ENCODE data around the gene RAPGEF2.
"Not testable (repeated sequence)": the region's sequence is repeated elsewhere in the genome, so short reads cannot be mapped to it uniquely, and the experiment has no call there.

The RAPGEF2 gene

DNA sequence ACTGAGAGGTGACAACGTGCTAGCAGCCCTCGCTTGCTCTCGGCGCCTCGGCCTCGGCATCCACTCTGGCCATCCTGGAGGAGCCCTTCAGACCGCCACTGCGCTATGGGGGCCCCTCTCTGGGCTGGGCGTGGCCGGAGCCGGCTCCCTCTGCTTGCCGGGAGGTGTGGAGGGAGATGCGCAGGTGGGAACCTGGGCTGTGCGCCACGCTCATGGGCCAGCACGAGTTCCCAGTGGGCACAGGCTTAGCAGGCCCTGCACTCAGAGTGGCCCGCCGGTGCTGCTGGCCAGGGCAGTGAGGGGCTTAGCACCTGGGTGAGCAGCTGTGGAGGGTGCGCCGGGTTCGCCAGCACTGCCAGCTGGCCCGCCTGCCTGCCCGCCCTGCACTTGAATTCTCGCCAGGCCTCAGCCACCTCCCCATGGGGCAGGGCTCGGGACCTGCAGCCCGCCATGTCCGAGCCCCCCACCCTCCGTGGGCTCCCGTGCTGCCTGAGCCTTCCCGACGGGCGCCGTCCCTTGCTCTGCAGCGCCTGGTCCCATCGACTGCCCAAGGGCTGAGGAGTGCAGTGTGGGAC is 148.0 kb downstream of the RAPGEF2 start:
- no peak for FAIRE-seq

DNA sequence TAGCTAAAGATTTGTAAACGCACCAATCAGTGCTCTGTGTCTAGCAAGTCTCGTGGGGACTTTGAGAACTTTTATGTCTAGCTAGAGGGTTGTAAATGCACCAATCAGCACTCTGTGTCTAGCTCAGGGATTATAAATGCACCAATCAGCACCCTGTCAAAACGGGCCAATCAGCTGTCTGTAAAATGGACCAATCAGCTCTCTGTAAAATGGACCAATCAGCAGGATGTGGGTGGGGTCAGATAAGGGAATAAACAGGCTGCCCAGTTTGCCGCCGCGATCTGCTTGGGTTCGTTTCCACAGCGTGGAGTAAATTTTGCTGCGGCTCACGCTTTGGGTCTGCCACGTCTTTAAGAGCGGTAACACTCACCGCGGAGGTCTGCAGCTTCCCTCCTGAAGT is 148.7 kb downstream of the RAPGEF2 start:
- FAIRE-seq: not testable (repeated sequence)

DNA sequence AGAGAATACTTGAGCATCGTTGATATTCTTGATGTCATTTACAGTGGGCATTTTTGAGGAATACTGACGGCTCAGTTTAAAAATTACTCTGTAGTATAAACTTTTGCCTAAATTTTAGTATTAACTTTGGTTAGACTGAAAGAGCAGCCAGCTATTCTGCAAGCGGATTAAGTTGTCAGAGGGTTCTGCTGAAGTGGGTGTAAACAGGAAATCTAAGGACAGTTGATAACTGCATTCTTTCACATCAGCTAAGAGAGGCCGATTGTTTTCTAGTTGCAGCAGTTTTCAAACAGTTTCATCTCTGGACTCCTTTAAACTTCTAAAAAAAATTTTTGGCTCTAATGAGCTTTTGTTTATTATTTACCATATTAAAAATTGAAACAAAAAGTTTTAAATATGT is 149.6 kb downstream of the RAPGEF2 start:
- FAIRE-seq: no peak

DNA sequence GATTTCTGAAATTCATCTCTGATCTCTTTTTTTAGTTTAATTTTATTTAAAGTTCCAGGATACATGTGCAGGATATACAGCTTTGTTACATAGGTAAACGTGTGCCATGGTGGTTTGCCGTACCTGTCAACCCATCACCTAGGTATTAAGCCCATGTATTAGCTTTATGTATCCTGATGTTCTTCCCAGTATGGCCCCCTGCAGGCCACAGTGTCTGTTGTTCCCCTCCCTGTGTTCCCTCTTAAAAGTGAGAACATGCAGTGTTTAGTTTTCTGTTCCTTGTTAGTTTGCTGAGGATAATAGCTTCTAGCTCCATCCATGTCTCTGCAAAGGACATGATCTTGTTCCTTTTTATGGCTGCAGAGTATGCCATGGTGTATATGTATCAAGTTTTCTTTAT is 153.2 kb downstream of the RAPGEF2 start:
- no peak for FAIRE-seq

DNA sequence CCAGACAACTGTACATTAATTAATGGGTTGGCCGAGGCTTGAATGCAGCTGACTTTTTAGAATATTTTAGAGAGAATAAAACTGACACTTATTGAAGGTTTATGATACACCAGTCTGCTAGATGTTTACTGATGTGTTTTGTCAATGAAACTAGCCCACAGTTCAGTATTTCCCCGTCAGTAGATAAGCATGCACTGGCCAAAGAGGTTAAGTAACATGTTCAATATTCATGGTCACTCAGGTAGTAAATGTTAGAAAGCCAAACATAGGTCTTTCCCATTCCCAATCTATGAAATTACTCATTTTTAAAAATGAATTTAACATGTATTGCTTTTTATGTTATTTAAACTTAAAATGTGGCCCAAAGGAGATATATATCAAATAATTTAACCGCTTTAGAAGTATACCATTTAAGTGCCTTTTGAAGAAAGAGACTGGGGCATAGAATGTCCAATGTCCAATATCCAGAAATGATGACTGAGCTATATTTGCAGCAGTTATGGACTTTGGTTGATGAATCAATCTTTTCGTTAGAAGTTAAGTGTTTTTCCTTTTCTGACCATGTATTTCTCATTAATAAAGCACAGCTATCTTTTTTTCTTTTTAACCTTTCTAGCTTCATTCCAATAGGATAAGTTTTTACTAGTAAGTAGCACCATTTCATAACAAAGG is 156.1 kb downstream of the RAPGEF2 start:
- FAIRE-seq: no peak

DNA sequence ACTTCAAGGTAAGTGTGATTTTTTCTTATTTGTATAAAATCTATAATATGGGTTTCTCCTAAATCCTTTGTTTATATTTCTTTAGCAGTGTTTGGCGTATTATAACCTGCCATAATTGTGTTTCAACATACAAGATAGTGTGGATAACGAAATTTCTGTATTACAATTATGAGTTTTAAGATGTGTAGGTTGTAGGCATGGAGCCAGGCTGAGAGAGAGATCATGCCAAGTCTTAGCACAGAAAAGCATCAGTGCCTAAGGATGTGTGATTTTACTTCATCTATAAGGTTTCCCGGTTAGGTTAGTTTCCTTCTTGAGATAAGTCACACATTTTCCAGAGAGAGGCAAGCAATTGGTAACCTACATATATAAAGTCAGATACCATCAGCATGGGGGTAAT is 161.2 kb downstream of the RAPGEF2 start:
- FAIRE-seq: no peak

DNA sequence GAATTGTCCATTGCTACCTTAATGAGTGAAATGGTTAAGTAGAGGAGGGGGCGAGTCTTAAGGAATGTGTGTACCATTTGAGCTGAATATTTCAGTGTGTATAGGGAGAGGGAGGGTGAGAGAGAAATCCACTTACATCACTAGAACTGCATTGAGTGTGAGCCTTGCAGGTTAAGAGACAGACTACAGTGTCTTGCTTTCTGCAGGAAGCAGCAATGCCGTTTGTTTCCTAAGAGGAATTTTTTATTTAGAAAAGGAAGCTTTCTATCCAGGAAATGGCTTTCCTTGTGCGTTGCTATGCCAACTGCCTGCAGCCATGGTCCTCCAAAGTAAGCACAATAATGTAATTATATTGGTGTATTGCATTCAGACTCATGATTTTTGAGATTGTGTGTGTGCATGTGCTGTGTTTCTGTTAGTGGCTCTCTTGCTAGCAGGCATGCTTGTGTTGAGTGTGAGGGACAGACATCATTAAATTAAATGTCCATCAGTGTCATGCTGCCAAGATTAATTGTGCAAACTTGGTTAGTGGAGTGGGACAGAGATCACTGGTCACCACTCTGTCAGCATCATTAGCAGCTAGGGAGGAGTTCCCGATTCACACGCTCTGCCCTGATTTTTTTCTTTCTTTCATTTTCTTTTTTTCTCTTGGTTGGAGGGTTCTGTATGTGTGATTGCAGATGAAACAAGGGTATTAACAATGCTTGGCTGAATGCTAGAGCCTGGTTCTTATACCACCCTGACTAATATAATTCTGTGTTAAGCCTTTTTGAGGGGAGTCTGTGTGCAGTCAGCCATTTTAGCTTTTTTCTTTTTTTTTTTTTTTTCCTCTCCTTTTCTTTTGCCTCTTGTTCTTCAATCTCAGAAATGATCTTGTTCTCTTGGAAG is 164.3 kb downstream of the RAPGEF2 start:
- no peak for FAIRE-seq

DNA sequence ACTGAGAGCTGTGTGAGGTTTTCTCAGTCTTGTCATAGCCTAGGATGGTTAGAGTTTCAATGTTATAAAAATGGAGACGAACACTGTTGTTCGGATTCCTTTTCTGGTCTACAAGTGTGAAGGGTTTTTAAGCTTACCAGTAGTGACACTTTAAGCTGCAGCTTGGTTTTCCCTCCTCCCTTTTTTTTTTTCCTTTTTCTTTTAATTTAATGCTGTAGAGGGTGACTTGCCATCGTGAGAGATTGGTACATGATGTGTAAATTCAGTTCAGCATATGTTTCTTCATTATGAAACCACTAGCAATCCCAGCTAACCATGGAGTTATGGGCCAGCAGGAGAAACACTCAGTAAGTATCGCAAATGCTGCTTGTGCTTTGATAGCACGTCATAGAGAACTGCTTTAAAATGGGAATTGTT is 165.0 kb downstream of the RAPGEF2 start:
- no peak for FAIRE-seq

DNA sequence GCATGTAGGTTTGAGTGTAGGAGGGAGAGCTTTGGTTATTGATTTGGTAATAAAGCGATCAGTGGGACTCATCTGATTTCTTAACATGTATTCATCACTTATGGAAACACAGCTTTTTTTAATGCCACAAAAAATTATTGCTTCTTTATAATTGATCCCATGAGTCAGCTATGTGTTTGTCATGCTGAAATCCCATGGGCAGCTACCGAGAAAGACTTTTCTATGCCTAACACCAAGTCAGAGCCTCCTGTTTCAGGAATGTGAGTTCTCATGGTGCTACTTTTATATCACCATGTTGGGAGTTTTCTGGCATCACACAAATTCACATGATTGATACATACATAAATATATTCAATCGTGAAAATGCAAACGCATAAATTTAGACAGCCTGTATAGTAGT is 165.7 kb downstream of the RAPGEF2 start:
- no peak for FAIRE-seq

DNA sequence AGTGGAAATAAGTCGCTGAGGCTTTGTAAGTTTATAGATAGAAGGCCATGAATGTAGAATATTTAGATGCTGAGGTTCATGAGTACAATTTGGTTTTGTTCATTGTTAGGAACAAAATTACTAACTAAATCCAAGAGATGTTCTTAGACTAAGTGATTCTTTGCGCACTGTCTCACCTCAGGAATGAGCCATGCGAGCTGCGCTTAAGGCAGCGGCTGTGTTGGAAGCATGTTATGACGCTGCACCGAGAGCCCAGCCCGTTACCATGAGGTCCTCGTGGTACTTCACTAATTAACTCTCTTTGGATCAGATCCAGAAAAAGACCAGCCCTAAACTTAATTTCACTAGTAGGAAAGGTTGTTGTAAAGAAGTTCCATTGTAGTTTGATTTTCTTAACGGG is 166.2 kb downstream of the RAPGEF2 start:
- no peak for FAIRE-seq

DNA sequence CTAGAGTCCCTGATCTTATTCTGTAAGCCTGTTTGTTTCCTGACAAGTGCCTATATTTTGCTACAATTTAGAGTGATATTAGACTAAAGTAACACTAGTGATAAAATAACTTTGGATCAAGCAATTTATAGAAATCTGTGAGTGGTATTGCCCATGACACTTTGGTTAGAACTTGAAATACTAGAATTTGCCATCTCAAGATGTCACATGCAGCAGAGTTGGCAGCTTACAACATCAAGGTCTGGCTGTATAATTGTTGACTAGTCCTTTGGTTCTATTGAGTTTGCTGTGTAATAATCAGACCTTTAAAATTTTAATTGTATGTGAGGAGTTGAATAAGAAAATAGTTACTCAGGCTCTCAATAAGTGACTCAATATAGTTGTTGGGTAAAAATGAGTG is 167.1 kb downstream of the RAPGEF2 start:
- FAIRE-seq: no peak

DNA sequence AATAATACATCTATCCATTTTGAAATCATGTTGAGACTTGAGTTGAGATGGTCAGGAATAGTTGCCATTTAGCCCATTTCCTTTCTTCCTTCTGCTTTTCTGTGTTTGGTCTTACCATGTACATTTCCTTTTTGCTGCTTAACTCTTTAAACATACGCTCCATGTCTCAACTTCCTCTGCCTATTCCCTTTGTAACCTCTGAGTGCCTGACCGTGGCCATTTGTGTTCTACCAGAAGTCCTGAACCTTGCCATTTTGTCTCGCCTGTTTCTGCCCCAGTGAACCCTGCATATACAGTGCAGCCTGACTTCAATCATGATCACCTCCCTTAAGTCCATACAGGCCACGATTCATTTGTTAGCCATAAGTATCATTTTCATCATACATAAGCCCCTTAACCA is 169.0 kb downstream of the RAPGEF2 start:
- no peak for FAIRE-seq

DNA sequence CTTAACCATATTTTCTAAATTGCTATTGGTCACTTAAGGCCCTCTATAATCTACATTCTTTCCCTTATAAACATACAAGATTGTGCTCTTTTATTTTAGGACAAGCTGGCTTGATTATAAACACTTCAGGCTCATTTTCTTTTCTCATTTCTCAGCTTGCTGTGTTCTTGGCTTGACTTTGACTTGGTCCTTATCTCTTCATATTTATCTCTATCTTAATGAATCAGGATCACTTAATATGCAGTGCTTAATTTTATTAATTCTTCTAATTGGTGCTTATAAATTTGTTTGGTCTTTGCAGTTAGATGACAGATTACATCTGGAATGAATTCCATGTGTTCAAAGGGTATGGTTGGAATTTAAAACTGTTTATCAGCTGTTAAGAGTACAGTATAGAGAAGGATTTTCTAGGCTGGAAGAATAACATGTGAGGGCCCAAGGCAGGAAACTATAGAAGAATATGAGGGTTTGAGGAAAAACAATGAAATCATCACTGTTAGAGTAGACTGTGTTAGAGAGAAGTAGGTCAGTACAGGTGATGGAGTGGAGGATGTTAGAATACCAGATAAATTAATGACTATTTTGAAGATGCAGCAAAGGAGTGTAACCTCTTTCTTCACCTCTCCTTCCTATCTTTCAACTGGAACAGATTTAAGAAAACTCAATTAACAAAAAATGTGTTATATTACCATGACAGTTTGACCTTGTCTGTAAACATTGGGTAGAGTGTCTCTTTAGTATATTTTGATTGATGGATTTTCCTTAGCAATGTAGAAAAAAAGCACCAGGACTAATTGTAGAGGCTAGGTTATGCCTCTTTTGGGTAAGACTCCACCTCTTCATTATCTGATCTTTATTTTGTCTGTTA is 169.6 kb downstream of the RAPGEF2 start:
- no peak for FAIRE-seq

DNA sequence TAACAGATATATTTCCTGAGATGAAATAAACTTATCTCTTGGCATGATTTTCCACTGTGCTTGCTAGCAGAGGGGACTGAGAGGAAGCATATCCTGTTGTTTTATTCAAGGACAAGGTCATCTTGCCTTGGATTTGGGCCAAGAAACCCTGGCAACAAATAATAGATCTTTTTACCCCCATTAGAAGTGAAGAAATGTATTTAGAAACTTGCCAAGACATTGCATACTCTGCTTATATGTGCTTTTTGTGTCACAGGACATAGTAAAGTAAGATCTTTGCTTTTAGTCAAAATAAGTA is 170.2 kb downstream of the RAPGEF2 start:
- FAIRE-seq: no peak

DNA sequence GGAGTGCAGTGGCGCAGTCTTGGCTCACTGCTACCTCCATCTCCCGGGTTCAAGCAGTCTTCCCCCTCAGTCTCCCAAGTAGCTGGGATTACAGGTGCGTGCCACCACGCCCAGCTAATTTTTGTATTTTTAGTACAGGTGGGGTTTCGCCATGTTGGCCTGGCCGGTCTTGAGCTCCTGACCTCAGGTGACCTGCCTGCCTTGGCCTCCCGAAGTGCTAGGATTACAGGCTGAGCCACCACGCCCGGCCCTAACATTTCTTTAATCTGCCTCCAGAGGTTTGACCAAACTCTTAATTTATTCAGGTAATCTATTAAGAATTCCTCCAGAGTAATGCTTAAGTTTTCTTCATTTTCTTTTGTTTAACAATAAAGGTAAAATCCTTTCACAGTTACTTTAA is 171.0 kb downstream of the RAPGEF2 start:
- FAIRE-seq: no peak

DNA sequence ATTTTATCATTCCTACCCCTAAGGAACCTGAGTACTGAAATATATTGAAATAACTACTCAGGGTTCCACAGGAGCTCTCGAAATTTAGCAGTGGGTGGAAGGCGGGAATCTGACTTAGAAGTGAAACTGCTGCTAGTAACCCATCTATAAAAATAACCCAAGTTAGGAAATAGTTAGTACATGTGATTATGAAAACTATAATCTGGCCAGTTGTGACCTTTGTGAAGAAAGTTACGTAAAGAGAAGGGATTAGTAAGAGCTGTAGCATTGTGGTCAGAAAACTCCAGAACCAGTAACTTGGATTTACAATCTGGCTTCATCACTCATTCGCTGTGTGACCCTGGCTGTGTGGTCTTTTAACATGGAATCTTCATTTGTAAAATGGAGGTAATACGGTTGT is 175.5 kb downstream of the RAPGEF2 start:
- no peak for FAIRE-seq

DNA sequence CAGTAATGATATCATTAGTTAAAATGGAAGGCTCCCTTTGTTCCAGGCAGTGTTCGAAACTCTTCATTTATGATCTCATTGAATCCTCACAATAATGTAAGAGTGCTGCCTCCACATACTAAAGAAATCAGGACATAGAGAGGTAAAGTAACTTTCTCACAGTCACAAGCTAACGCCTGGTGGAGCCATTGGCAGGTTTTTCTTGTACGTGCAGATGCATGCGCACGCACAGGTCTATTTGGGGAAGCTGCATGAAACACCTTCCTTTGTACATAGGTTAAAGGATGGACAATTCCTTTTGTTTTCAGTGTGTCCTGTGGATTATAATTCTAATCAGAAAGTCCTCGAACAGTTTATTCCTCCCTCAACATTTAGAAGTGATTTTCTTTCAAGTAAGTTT is 176.2 kb downstream of the RAPGEF2 start:
- no peak for FAIRE-seq

DNA sequence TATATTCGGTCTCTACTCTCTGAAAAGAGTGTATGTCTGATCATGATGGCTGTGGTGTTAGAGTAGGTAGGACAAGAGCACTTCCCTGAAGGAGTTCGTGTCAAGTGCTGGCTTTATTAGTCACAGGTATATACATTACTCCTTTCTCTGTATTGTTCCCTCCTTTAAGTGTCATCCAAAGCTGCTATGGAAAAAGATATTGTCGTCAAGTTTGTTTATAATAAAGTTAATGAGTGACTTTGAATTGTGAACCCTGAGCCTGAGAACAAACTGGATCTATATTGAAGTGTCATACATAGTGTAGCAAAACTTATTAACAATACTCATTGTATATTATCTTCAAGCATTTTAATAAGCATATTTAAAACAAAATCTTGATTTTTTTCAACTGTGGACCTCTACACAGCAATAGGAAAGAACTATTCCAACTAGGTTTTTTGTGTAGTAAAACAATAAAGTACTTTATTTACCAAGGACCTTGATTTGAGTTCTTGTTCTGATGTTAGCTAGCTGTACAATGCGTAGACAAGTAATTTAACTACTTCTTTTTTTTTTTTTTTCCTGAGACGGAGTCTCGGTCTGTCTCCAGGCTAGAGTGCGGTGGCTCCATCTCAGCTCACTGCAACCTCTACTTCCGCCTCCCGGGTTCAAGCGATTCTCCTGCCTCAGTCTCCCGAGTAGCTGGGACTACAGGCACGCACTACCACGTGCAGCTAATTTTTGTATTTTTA is 177.7 kb downstream of the RAPGEF2 start:
- FAIRE-seq: peak; percentile 73

DNA sequence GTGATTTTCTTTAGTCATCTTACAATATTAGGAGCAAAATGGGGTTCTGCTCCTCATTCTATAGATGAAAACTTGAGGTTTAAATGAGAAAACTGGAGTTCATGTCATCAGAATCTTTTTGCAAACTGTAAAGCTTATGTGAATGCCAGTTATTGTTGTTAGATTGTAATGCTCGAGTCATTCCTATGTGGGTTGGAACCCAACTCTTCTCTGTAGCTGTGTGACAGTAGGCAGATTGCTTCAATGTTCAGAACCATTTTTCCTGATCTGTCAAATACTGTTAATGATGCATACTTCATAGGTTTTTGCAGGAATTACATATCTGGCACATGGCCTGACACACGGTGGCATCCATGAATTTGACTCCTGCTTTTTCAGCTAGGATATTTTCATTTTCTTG is 178.9 kb downstream of the RAPGEF2 start:
- no peak for FAIRE-seq

DNA sequence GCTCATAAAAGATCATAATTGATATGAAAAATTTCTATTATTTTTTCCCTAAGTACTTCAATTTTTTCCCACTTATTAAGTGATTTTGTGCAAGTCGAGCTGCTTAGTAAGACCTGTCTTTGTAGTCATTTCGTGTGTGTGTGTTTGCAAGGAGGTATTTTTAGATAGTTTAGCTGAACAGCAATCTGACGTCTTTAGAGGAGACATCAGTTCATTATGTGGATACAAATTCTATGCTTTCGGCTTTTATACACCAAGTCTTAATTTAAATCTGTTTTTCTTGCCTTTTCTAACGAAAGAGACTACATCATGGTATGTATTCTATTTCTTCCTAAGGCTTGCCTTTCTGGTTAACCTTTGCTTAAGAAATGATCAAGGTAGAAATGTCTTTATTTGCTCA is 179.4 kb downstream of the RAPGEF2 start:
- no peak for FAIRE-seq

DNA sequence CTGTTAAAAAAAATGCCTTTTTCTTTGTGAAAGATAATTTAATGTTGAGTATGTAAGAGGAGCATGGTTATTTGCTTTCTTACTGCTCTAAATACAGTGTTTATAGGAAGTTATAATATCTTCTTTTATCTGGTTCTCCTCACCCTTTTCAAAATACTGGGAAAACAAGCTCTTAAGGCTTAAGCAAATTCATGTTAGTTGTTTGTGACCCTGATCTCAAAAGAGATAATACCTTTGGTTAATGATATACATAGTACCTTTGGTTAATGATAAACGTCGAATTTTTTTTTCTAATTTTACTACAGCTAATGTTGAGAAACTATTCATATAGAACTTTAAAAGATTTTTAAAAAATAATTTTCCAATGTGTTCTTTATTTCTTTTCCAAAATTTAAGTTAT is 180.1 kb downstream of the RAPGEF2 start:
- FAIRE-seq: peak; percentile 82

DNA sequence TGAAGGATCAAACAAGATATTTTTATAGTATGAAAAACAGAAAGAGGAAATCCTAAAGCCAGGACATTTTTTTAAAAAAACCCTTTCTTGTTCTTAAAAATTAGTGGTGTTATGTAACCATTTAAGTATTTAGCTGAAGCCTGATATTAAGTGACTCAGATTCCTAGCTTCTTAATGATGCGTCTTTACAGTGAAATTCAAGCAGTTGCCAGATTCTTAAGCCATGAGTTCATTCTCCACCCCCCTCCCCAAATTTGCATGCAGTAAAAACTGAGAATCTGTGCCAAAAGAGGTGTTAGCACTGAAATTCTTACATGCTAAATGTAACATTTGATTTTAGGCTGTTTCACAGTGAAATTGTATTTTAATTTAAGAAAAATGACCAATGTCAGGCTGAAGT is 180.8 kb downstream of the RAPGEF2 start:
- FAIRE-seq: no peak

DNA sequence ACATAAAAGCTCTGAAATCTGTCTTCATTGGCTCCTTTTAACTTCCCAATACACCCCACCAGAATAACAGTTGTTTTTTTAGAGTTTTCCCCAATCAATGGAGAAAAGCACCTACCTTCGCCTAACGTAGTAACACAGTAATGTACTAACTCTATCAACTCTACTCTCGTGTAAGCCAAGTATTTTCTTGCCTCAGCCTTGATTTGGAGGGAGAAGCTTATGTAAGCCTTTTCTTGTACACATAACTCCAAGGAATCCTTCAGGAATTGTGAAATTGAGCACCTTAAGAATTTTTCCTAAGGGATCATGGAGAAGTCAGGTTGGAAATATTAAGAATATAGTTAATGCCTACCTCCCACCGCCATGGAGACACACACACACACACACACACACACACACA is 181.2 kb downstream of the RAPGEF2 start:
- FAIRE-seq: no peak

All from colon (tissue), 2 donors.